COLO668 (cell line): ENCODE measurements around the gene CMTM6.
"Not testable (repeated sequence)": the region's sequence is repeated elsewhere in the genome, so short reads cannot be mapped to it uniquely, and the experiment has no call there.

Experiments
- DNase-seq: peaks from one replicate; lab custom pipeline; 2025; ENCODE audit not compliant: unreplicated experiment; lab: John Stamatoyannopoulos, UW

The CMTM6 gene

GRCh38 chr3:32500231-32500630, 2.4 kb downstream of the CMTM6 start:
- DNase-seq, result no peak

GRCh38 chr3:32499585-32499984, 3.1 kb downstream of the CMTM6 start:
- DNase-seq, result no peak

GRCh38 chr3:32498992-32499391, 3.7 kb downstream of the CMTM6 start:
- DNase-seq, result no peak

- no peak for DNase-seq
Observed at GRCh38 chr3:32498252-32498651, 4.4 kb downstream of the CMTM6 start.

GRCh38 chr3:32495609-32496008, 7.0 kb downstream of the CMTM6 start:
- no peak for DNase-seq

- no peak for DNase-seq
Observed at GRCh38 chr3:32495085-32495484, 7.6 kb downstream of the CMTM6 start.

- no peak for DNase-seq
Observed at GRCh38 chr3:32493437-32494414, 8.9 kb downstream of the CMTM6 start.

GRCh38 chr3:32492684-32493436, 9.8 kb downstream of the CMTM6 start:
- no peak for DNase-seq

GRCh38 chr3:32488474-32489008, 14.1 kb downstream of the CMTM6 start:
- no peak for DNase-seq

- DNase-seq, result no peak
Observed at GRCh38 chr3:32487781-32488473, 14.7 kb downstream of the CMTM6 start.

GRCh38 chr3:32484436-32484835, 18.2 kb downstream of the CMTM6 start:
- DNase-seq, result no peak

GRCh38 chr3:32483772-32484171, 18.9 kb downstream of the CMTM6 start:
- no peak for DNase-seq

- no peak for DNase-seq
Observed at GRCh38 chr3:32482693-32483092, 20.0 kb downstream of the CMTM6 start.

GRCh38 chr3:32481791-32482631, 20.6 kb downstream of the CMTM6 start:
- DNase-seq, result no peak

GRCh38 chr3:32480604-32481003, 22.0 kb downstream of the CMTM6 start:
- DNase-seq, result no peak

GRCh38 chr3:32474201-32474600, 28.5 kb downstream of the CMTM6 start:
- DNase-seq, result no peak

GRCh38 chr3:32472151-32472550, 30.5 kb downstream of the CMTM6 start:
- DNase-seq, result not testable (repeated sequence)

GRCh38 chr3:32471246-32471645, 31.4 kb downstream of the CMTM6 start:
- DNase-seq, result no peak

- DNase-seq, result no peak
Observed at GRCh38 chr3:32470362-32470761, 32.3 kb downstream of the CMTM6 start.

- no peak for DNase-seq
Observed at GRCh38 chr3:32469151-32469874, 33.3 kb downstream of the CMTM6 start.
